Ovary (tissue), 9 donors: ENCODE results near the gene RSKR. TPM values are rescaled to one million over a fixed set of nuclear protein-coding genes. Genes with fewer than 3 reads are reported as not detected.

Source experiments
- DNase-seq, 5 donors: peaks; one replicate each; pipeline ENCODE4 v3.0.0-alpha.2; 2019 to 2020
- H3K27ac ChIP-seq, 2 donors: fragments of 200-600 bp; one replicate each; pipeline versions ENCODE4 v1.5.1 to v1.8.0; 2019 to 2022
- H3K27me3 ChIP-seq: fragments of 200-600 bp; one replicate; pipeline ENCODE4 v1.8.0; 2022
- H3K36me3 ChIP-seq: fragments of 200-600 bp; sonication (generic); one replicate; pipeline ENCODE4 v1.5.1; 2019
- H3K4me1 ChIP-seq: one replicate; pipeline ENCODE4 v1.8.1; 2013; ENCODE audit warnings: mild to moderate bottlenecking, moderate library complexity; ENCODE audit not compliant: insufficient read depth
- H3K4me3 ChIP-seq: fragments of 200-600 bp; sonication (generic); one replicate; pipeline ENCODE4 v1.5.1; 2017
- H3K9me3 ChIP-seq, 2 donors: fragments of 200-600 bp in 1 of 2; sonication (generic) in 1 of 2; one replicate each; pipeline versions ENCODE4 v1.5.1 to v1.8.1; 2013 to 2019; ENCODE audit warnings: mild to moderate bottlenecking in 1 of 2, moderate library complexity in 1 of 2
- EP300 ChIP-seq: sonication (generic); formaldehyde crosslinking; IDR thresholded peaks from one replicate; pipeline ENCODE4 v1.6.1; 2017; ENCODE audit warnings: antibody characterized with exemption
- POLR2A ChIP-seq: fragments of 450-650 bp; IDR thresholded peaks from one replicate; pipeline ENCODE4 v1.6.1; 2017; ENCODE audit warnings: antibody characterized with exemption, mild to moderate bottlenecking, moderate library complexity
- WGBS, 3 donors: extraction: QIAGEN DNeasy Blood & Tissue Kit in 1 of 3; methylation state at CpG; one replicate each; pipeline versions ENCODE4 v1.1.5 to v1.1.7; 2013 to 2017; 5-methylcytosine and 5-hydroxymethylcytosine counted together
- intact Hi-C, 4 donors: fragments of 100-400 bp; cut with DNase I; formaldehyde crosslinking; loops; one replicate each; pipeline versions ENCODE4 v1.11.0 to v1.15.1; 2022 to 2023
- polyA plus RNA-seq, 2 donors: library from polyadenylated mRNA; stranded (reverse); fragments of 200-250 nt in 1 of 2; fragments of 350-450 nt in 1 of 2; fragmentation: Illumina TruSeq in 1 of 2; extraction: RNeasy Lipid Tissue Mini Kit (QIAGEN cat#74804) in 1 of 2; gene quantifications; one replicate each; pipeline ENCODE4 v1.2.3, GENCODE V29; 2013 to 2014
- total RNA-seq, 7 donors: library from RNA; depleted of rRNA in 2 of 7; stranded (reverse); fragments of >200 nt in 2 of 7; fragmentation: NEBNext Ultra II Directional in 3 of 7; extraction: Animal tissue kit (Norgen Biotek cat#: 25700) in 3 of 7; gene quantifications; one replicate each; pipeline versions ENCODE4 v1.1.0 to v1.2.4, GENCODE V29; 2016 to 2023
- TF ChIP-seq, protein P1 (sequence below), 3 donors: fragments of 450-650 bp in 2 of 3; fragments of 200-600 bp in 1 of 3; IDR thresholded peaks; one replicate each; pipeline versions ENCODE4 v1.5.1 to v1.8.0; 2016 to 2022; ENCODE audit warnings: antibody characterized with exemption in 3 of 3, mild to moderate bottlenecking in 1 of 3
- donor health status: DM: no; HTN: no; CAD: no; lungs with moderate emphysema.
- donor health status: DM: no; HTN: no; CAD: no.
- donor health status: Bipolar disorder and iron deficiency.
- donor health status: DM: yes; HTN: yes; CAD: no.
- donor health status: DM: no; HTN: no; CAD: no.
- donor health status: DM: yes; HTN: yes; CAD: no.

The RSKR gene
- total and polyA plus RNA-seq, 9 donors: 3.6 to 16.2 (median 7.9) TPM

- Histone ChIP-seq H3K9me3 (no peaks in the 10 kb centered on the region), H3K27me3 (no peaks in the 10 kb centered on the region), H3K4me3 (no peak overlapping the region), H3K36me3 (no peaks in the 10 kb centered on the region), H3K27ac (no peak overlapping the region), H3K4me1 (no peaks in the 10 kb centered on the region)
- WGBS, 3 donors: 86 to 91% (median 89%) methylated on average over 4 of the region's 4 CpGs
- TF ChIP-seq POLR2A (no peak), EP300 (no peak)
- TF ChIP-seq, protein P1, sequence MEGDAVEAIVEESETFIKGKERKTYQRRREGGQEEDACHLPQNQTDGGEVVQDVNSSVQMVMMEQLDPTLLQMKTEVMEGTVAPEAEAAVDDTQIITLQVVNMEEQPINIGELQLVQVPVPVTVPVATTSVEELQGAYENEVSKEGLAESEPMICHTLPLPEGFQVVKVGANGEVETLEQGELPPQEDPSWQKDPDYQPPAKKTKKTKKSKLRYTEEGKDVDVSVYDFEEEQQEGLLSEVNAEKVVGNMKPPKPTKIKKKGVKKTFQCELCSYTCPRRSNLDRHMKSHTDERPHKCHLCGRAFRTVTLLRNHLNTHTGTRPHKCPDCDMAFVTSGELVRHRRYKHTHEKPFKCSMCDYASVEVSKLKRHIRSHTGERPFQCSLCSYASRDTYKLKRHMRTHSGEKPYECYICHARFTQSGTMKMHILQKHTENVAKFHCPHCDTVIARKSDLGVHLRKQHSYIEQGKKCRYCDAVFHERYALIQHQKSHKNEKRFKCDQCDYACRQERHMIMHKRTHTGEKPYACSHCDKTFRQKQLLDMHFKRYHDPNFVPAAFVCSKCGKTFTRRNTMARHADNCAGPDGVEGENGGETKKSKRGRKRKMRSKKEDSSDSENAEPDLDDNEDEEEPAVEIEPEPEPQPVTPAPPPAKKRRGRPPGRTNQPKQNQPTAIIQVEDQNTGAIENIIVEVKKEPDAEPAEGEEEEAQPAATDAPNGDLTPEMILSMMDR (IDR thresholded peaks at IDR 0.05): no peak
- no peak for DNase-seq
- intact Hi-C loops: no loop called here
These were observed 9.7 kb upstream of the RSKR start for GRCh38 chr17:28623696-28624095.

- 88 to 97% (median 92%) methylated on average over 3 of the region's 3 CpGs for WGBS, 3 donors
- no peak overlapping the region for H3K27ac ChIP-seq
- H3K4me1 ChIP-seq: no peaks in the 10 kb centered on the region
- H3K27me3 ChIP-seq: no peaks in the 10 kb centered on the region
- DNase-seq: no peak
- TF ChIP-seq EP300 (no peak), POLR2A (no peak)
- TF ChIP-seq, protein P1 (IDR thresholded peaks at IDR 0.05): no peak
- intact Hi-C loops: no loop called here
- H3K36me3 ChIP-seq: no peaks in the 10 kb centered on the region
- H3K4me3 ChIP-seq: no peak overlapping the region
- H3K9me3 ChIP-seq: no peaks in the 10 kb centered on the region
These were observed 8.2 kb upstream of the RSKR start for GRCh38 chr17:28622186-28622585.

GRCh38 chr17:28620010-28620409 is 6.0 kb upstream of the RSKR start:
- no peaks in the 10 kb centered on the region for H3K4me1 ChIP-seq
- intact Hi-C loops: no loop called here
- 63 to 75% (median 69%) methylated on average over 2 of the region's 2 CpGs for WGBS, 3 donors
- TF ChIP-seq, protein P1 (IDR thresholded peaks at IDR 0.05): no peak
- TF ChIP-seq EP300 (no peak), POLR2A (no peak)
- H3K27ac ChIP-seq: no peak overlapping the region
- H3K9me3 ChIP-seq: no peaks in the 10 kb centered on the region
- H3K27me3 ChIP-seq: no peaks in the 10 kb centered on the region
- no peak for DNase-seq
- no peak overlapping the region for H3K4me3 ChIP-seq
- no peaks in the 10 kb centered on the region for H3K36me3 ChIP-seq

GRCh38 chr17:28618464-28618863 is 4.5 kb upstream of the RSKR start:
- Histone ChIP-seq H3K4me3 (no peak overlapping the region), H3K27ac (no peak overlapping the region), H3K36me3 (no peaks in the 10 kb centered on the region), H3K27me3 (no peaks in the 10 kb centered on the region), H3K4me1 (no peaks in the 10 kb centered on the region), H3K9me3 (no peaks in the 10 kb centered on the region)
- intact Hi-C loops: loop anchor here in 1 of 4 donors (5.0 kb wide), 1 partner anchor 126 kb away; no protein-coding TSS in a partner anchor
- 87 to 93% (median 88%) methylated on average over 3 of the region's 3 CpGs for WGBS, 3 donors
- TF ChIP-seq POLR2A (no peak), EP300 (no peak)
- TF ChIP-seq, protein P1 (IDR thresholded peaks at IDR 0.05): no peak
- no peak for DNase-seq
